Skeletal muscle tissue (tissue), 4 donors: Measurements from ENCODE around the gene MEF2A. TPM values are rescaled to one million over a fixed set of nuclear protein-coding genes. Genes with fewer than 3 reads are reported as not detected.
A peak's percentile ranks its signal among the peaks of the same experiment; 100 is the strongest.

ENCODE experiments used
- H3K27ac ChIP-seq: one replicate; pipeline ENCODE4 v1.7.0; 2013; ENCODE audit warnings: mild to moderate bottlenecking, low read depth, low read length, inconsistent platforms
- H3K27me3 ChIP-seq, 3 donors: one replicate each; pipeline ENCODE4 v1.7.0; 2013; ENCODE audit warnings: low read length in 3 of 3; ENCODE audit not compliant: control insufficient read depth in 3 of 3, insufficient read depth in 3 of 3
- H3K36me3 ChIP-seq, 3 donors: one replicate each; pipeline ENCODE4 v1.7.0; 2013; ENCODE audit warnings: low read length in 3 of 3; ENCODE audit not compliant: control insufficient read depth in 3 of 3, insufficient read depth in 3 of 3
- H3K4me1 ChIP-seq, 3 donors: one replicate each; pipeline ENCODE4 v1.7.0; 2013; ENCODE audit warnings: low read length in 3 of 3, mild to moderate bottlenecking in 3 of 3; ENCODE audit not compliant: control insufficient read depth in 3 of 3, insufficient read depth in 3 of 3
- H3K4me3 ChIP-seq, 3 donors: one replicate each; pipeline ENCODE4 v1.7.0; 2013; ENCODE audit warnings: low read length in 3 of 3
- H3K9ac ChIP-seq, 3 donors: one replicate each; pipeline ENCODE4 v1.7.0; 2013; ENCODE audit warnings: low read length in 3 of 3, mild to moderate bottlenecking in 3 of 3, moderate library complexity in 2 of 3, low read depth in 1 of 3
- H3K9me3 ChIP-seq, 3 donors: one replicate each; pipeline ENCODE4 v1.7.0; 2013; ENCODE audit warnings: low read length in 3 of 3; ENCODE audit not compliant: control insufficient read depth in 3 of 3
- total RNA-seq: library from RNA; depleted of rRNA; stranded (reverse); fragments of >200 nt; gene quantifications from one replicate; pipeline ENCODE4 v1.2.3, GENCODE V29; 2014
- donor health status: Osteomylitis.

Gene MEF2A
- total RNA-seq, 1 donor from 2014 or later = 29.7 TPM

GRCh38 chr15:99720533-99720932 lies 154.7 kb downstream of the MEF2A start:
- Histone ChIP-seq H3K27ac (no peak overlapping the region), H3K4me1 (peaks cover 39 to 56% (median 45%) of the 10 kb centered on the region in 3 donors), H3K9me3 (no peaks in the 10 kb centered on the region), H3K27me3 (no peaks in the 10 kb centered on the region), H3K4me3 (no peak overlapping the region), H3K9ac (no peak overlapping the region), H3K36me3 (peaks cover 0 to 4% (median 3%) of the 10 kb centered on the region in 3 donors)

DNA sequence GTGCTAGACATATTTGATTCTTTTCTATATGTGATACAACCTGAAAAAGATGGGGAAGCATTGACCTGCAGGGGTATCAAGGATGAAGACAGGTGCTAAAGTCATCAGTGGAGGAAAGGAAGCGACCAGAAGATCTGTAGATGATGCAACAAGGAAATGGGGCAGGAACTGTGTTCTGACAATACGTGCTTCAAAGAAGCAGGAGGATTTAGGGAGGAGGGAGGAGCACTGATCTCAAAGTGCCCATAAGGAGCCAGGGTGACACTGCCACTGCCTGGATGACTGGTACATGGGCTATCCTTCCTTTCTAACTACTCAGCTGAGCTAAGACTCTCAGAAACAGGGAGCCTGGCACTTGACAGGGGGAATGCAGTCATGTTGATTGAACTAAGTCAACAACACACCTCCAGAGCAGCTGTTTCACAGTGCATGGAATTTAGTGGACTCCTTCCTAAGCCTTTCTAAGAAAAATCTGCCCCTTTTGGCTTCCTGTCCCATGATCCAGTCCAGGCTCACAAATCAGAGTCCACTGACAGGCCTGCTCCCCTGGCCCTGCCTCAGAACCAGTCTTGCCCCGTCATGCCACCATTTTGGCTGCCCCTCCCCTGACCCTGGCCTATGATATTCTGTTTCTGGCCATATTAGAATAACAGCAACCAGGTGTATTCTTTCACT lies 155.5 kb downstream of the MEF2A start:
- H3K36me3 ChIP-seq = no peaks in the 10 kb centered on the region
- H3K9me3 ChIP-seq = no peaks in the 10 kb centered on the region
- peak overlapping the region; percentile 59 for H3K27ac ChIP-seq
- H3K4me1 ChIP-seq = peaks cover 39 to 56% (median 45%) of the 10 kb centered on the region in 3 donors
- no peaks in the 10 kb centered on the region for H3K27me3 ChIP-seq
- no peak overlapping the region for H3K4me3 ChIP-seq
- no peak overlapping the region for H3K9ac ChIP-seq

DNA sequence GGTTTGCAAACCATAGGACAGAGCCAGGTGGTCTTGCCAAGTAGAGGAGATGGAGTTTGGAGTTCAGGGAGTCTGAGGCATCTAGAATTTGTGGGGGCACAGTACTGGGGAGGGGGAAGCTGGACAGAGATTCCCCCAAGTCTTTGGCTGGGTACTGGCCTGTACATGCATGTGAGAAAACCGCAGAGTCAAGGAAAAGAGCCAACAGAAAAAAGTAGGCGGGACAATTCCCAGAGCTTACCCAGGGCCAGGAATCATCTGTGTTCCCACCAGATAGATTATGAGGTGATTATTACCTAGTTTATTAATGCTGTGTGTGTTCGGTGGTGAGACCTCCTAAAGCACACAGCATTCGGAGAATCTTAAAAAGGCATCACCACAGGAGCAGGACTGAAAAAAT lies 156.1 kb downstream of the MEF2A start:
- Histone ChIP-seq H3K9me3 (no peaks in the 10 kb centered on the region), H3K4me1 (peaks cover 34 to 50% (median 39%) of the 10 kb centered on the region in 3 donors), H3K27me3 (no peaks in the 10 kb centered on the region), H3K4me3 (no peak overlapping the region), H3K27ac (peak overlapping the region; percentile 59), H3K9ac (no peak overlapping the region), H3K36me3 (no peaks in the 10 kb centered on the region)

DNA sequence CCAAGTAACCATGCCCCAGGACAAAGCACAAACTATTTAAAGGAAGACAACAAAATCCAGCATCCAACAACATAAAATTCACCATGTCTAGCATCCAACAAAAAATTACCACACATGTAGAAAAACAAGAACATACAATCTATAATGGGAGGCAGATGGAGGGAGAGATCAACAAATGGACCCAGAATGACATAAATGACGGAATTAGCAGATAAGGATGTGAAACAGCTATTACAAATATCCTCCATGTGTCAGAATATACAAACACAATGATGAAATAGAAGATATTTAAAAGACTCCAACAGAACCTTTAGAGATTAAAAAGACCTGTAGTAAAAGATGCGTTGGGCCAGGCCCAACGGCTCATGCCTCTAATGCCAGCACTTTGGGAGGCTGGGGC lies 156.6 kb downstream of the MEF2A start:
- no peaks in the 10 kb centered on the region for H3K9me3 ChIP-seq
- peaks cover 30 to 46% (median 34%) of the 10 kb centered on the region in 3 donors for H3K4me1 ChIP-seq
- H3K4me3 ChIP-seq = no peak overlapping the region
- no peak overlapping the region for H3K27ac ChIP-seq
- H3K36me3 ChIP-seq = no peaks in the 10 kb centered on the region
- no peaks in the 10 kb centered on the region for H3K27me3 ChIP-seq
- H3K9ac ChIP-seq = no peak overlapping the region

DNA sequence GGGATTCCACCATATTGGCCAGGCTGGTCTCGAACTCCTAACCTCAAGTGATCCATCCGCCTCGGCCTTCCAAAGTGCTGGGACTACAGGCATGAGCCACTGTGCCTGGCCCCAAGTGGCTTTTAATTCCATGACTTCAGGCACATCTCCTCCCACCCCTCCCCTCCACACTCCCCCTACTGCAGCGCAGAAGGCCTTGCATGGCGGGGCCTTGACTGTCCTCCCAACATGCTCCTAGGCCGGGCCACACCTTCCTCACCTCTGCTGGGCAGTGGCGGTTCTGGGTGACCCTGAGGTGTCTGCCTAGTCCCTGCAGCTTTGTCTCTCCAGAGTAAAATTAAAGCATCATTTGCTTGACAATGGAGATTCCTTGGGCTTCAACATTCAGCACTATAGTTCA lies 160.5 kb downstream of the MEF2A start:
- no peaks in the 10 kb centered on the region for H3K9me3 ChIP-seq
- H3K36me3 ChIP-seq = peaks cover 0 to 9% (median 0%) of the 10 kb centered on the region in 3 donors
- H3K27ac ChIP-seq = no peak overlapping the region
- peaks cover 25 to 42% (median 25%) of the 10 kb centered on the region in 3 donors for H3K4me1 ChIP-seq
- no peak overlapping the region for H3K4me3 ChIP-seq
- no peak overlapping the region for H3K9ac ChIP-seq
- no peaks in the 10 kb centered on the region for H3K27me3 ChIP-seq

GRCh38 chr15:99727330-99727729 lies 161.5 kb downstream of the MEF2A start:
- no peak overlapping the region for H3K27ac ChIP-seq

DNA sequence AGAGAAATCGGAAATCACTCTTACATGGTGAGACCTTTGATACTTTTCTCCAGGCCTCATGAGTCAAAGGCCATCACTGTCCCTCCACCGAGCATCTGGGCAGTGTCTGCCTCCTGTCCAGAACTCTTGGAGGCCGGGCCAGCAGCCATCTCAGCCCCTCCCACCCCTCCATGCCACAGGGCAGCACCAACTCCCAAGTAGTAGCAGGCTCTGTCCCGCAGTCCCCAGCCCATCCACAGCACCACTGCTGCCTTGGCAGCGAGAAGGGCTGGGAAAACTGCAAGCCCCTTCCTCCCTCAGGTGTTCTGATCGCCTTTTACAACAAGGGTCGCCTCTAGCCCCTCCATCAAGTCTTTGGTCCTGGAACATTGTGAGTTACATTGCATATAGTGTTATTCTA lies 161.9 kb downstream of the MEF2A start:
- H3K27ac ChIP-seq = no peak overlapping the region
- H3K4me1 ChIP-seq = peaks cover 27 to 44% (median 30%) of the 10 kb centered on the region in 3 donors
- no peaks in the 10 kb centered on the region for H3K9me3 ChIP-seq
- peak overlapping the region in 1 of 3 donors; percentile 50 for H3K9ac ChIP-seq
- no peak overlapping the region for H3K4me3 ChIP-seq
- no peaks in the 10 kb centered on the region for H3K27me3 ChIP-seq
- H3K36me3 ChIP-seq = peaks cover 0 to 9% (median 2%) of the 10 kb centered on the region in 3 donors

More at GRCh38 chr15:99727330-99727729, 161.5 kb downstream of the MEF2A start:
- Histone ChIP-seq H3K36me3 (peaks cover 0 to 9% (median 2%) of the 10 kb centered on the region in 3 donors), H3K9me3 (no peaks in the 10 kb centered on the region), H3K27me3 (no peaks in the 10 kb centered on the region), H3K4me1 (peaks cover 27 to 40% (median 27%) of the 10 kb centered on the region in 3 donors), H3K9ac (no peak overlapping the region), H3K4me3 (no peak overlapping the region)

DNA sequence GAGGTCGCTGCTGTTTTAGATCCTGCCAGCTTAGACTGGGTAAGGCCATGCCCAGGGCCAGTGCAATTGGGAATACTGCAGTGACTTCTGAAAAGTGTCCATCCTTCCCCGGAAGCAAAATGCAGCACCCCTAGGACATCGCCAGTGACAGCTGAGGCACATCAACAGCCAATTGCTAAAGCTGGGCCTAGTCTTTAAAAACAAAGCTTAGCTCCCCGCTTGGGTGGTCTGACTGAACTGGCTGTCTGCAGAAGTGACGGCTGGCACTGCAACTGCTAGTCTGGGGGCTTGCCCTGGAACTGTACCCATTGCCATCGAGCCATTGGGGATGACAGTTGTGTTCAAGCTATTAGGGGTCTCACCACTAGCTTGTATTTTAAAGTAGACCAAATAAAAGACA lies 163.1 kb downstream of the MEF2A start:
- H3K36me3 ChIP-seq = peaks cover 0 to 9% (median 2%) of the 10 kb centered on the region in 3 donors
- peak overlapping the region; percentile 9 for H3K27ac ChIP-seq
- H3K9ac ChIP-seq = peak overlapping the region in 2 of 3 donors; percentile 18 to 50
- H3K4me3 ChIP-seq = peak overlapping the region; percentile 12 to 45 (median 35)
- H3K27me3 ChIP-seq = no peaks in the 10 kb centered on the region
- peaks cover 27 to 42% (median 30%) of the 10 kb centered on the region in 3 donors for H3K4me1 ChIP-seq
- H3K9me3 ChIP-seq = no peaks in the 10 kb centered on the region

GRCh38 chr15:99729327-99729726 lies 163.5 kb downstream of the MEF2A start:
- peaks cover 0 to 9% (median 2%) of the 10 kb centered on the region in 3 donors for H3K36me3 ChIP-seq
- H3K4me1 ChIP-seq = peaks cover 27 to 42% (median 30%) of the 10 kb centered on the region in 3 donors
- H3K9ac ChIP-seq = no peak overlapping the region
- no peak overlapping the region for H3K4me3 ChIP-seq
- H3K27ac ChIP-seq = no peak overlapping the region
- no peaks in the 10 kb centered on the region for H3K9me3 ChIP-seq
- H3K27me3 ChIP-seq = no peaks in the 10 kb centered on the region

DNA sequence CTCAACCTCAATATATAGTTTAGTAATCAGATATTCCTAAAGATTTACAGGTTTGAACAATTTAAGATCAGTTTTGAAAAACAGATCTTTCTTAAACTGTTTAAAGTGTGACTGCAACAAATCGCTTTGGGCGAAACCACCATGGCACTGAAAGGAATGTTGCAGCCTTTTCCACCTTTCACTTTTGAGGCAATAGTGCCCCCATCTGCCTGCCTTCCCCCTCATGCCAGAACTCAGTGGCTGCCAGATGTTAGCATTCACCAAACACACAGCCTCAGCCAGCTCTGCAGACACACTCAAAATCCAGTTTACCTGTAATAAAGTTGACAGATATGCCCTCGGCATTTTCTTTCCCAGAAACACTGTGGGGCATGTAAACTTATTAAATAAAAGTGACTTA lies 164.1 kb downstream of the MEF2A start:
- Histone ChIP-seq H3K4me1 (peaks cover 27 to 42% (median 30%) of the 10 kb centered on the region in 3 donors), H3K9me3 (no peaks in the 10 kb centered on the region), H3K27me3 (no peaks in the 10 kb centered on the region), H3K4me3 (no peak overlapping the region), H3K27ac (no peak overlapping the region), H3K36me3 (peaks cover 0 to 9% (median 2%) of the 10 kb centered on the region in 3 donors), H3K9ac (no peak overlapping the region)
